HCT116 (cell line): Measurements from ENCODE around the gene STIM1. TPM values are rescaled to one million over a fixed set of nuclear protein-coding genes. Genes with fewer than 3 reads are reported as not detected.

ENCODE experiments used
- ATAC-seq: fragments of 200-7000 bp; cut with Tn5 transposase; 2 replicates; pipeline ENCODE4 v1.9.1; 2020; ENCODE audit warnings: mild to moderate bottlenecking, moderate library complexity
- BruUV-seq: library from RNA; stranded (reverse); fragments of 400-500 nt; replicated peaks from 2 replicates; lab custom pipeline; 2021; lab: Mats Ljungman, UMichigan
- CTCF ChIA-PET: fragments of 300-600 bp; sonication (Branson Sonifier 250); formaldehyde crosslinking; loops from one replicate; lab custom pipeline; 2021; ENCODE audit warnings: antibody characterized with exemption; lab: Charles Lee
- POLR2A ChIA-PET: fragments of 300-600, 350-600 bp; sonication (Branson Sonifier 250); formaldehyde crosslinking; loops from one replicate; lab custom pipeline; 2021; ENCODE audit warnings: antibody characterized with exemption; lab: Charles Lee
- RAD21 ChIA-PET, 2 experiments: fragments of 300-600 bp; sonication (Branson Sonifier 250); formaldehyde crosslinking; loops; one replicate each; lab custom pipeline; 2023; ENCODE audit warnings: low total read pairs in 2 of 2; ENCODE audit not compliant: uncharacterized antibody in 2 of 2, unreplicated experiment in 2 of 2, low non-redundant PET in 1 of 2; lab: Charles Lee
- DNase-seq: peaks from one replicate; pipeline ENCODE4 v3.0.0-alpha.2; 2010; ENCODE audit warnings: low read depth, low spot score
- H2AFZ ChIP-seq: fragments of 200-600 bp; shearing (Covaris generic), sonication (generic); 2 replicates; pipeline ENCODE4 v1.6.1; 2017; ENCODE audit warnings: low read depth, mixed run types, mixed read lengths, antibody characterized with exemption, low read length; ENCODE audit not compliant: poor library complexity, severe bottlenecking
- H3K27ac ChIP-seq: 2 replicates; pipeline ENCODE4 v1.5.1; 2012; ENCODE audit warnings: low read depth, low read length
- H3K27me3 ChIP-seq: fragments of 200-600 bp; sonication (generic); 2 replicates; pipeline ENCODE4 v1.6.1; 2016; ENCODE audit warnings: mixed run types, low read length, mixed read lengths; ENCODE audit not compliant: insufficient read depth
- H3K36me3 ChIP-seq, 2 experiments: fragments of 200-500 bp in 1 of 2; fragments of 200-600 bp in 1 of 2; sonication (Bioruptor generic) in 1 of 2; sonication (generic) in 1 of 2; 2 replicates each; pipeline versions ENCODE4 v1.5.1 to v1.6.1; 2014 to 2016; ENCODE audit warnings: low read length in 2 of 2, inconsistent platforms in 1 of 2, mixed read lengths in 1 of 2, mixed run types in 1 of 2; ENCODE audit not compliant: insufficient read depth in 2 of 2, control insufficient read depth in 1 of 2
- H3K4me1 ChIP-seq, 2 experiments: fragments of 200-600 bp in 1 of 2; sonication (generic) in 1 of 2; 2 replicates each; pipeline versions ENCODE4 v1.5.1 to v1.6.1; 2012 to 2017; ENCODE audit warnings: low read length in 2 of 2, inconsistent platforms in 1 of 2, mild to moderate bottlenecking in 1 of 2, mixed read lengths in 1 of 2, mixed run types in 1 of 2, moderate library complexity in 1 of 2; ENCODE audit not compliant: insufficient read depth in 2 of 2, control insufficient read depth in 1 of 2
- H3K4me2 ChIP-seq: fragments of 200-600 bp; sonication (generic); 2 replicates; pipeline ENCODE4 v1.6.1; 2017; ENCODE audit warnings: mixed run types, low read length, mixed read lengths
- H3K4me3 ChIP-seq, 2 experiments: fragments of 200-600 bp in 1 of 2; sonication (generic) in 1 of 2; replicated peaks in 1 of 2; 2 replicates each; pipeline ENCODE4 v1.5.1; 2011 to 2016; ENCODE audit warnings: low read length in 2 of 2, control low read depth in 1 of 2, low read depth in 1 of 2, mild to moderate bottlenecking in 1 of 2, mixed read lengths in 1 of 2, mixed run types in 1 of 2
- H3K79me2 ChIP-seq: fragments of 200-600 bp; sonication (generic); 2 replicates; pipeline ENCODE4 v1.6.1; 2017; ENCODE audit warnings: mild to moderate bottlenecking, mixed run types, low read length, moderate library complexity, mixed read lengths; ENCODE audit not compliant: insufficient read depth
- H3K9ac ChIP-seq: fragments of 200-600 bp; sonication (generic); 2 replicates; pipeline ENCODE4 v1.6.1; 2016; ENCODE audit warnings: low read length, mixed read lengths
- H3K9me2 ChIP-seq: fragments of 200-600 bp; sonication (generic), shearing (Covaris generic); 2 replicates; pipeline ENCODE4 v1.6.1; 2017; ENCODE audit warnings: mixed run types, mild to moderate bottlenecking, moderate library complexity; ENCODE audit not compliant: insufficient read depth
- H3K9me3 ChIP-seq, 2 experiments: fragments of 200-500 bp in 1 of 2; fragments of 200-600 bp in 1 of 2; sonication (Bioruptor generic) in 1 of 2; sonication (generic) in 1 of 2; 2 replicates each; pipeline ENCODE4 v1.6.1; 2014 to 2017; ENCODE audit warnings: low read length in 2 of 2, mixed read lengths in 2 of 2, inconsistent platforms in 1 of 2, low read depth in 1 of 2, mild to moderate bottlenecking in 1 of 2, mixed run types in 1 of 2, moderate library complexity in 1 of 2; ENCODE audit not compliant: control insufficient read depth in 1 of 2, insufficient read depth in 1 of 2
- H4K20me1 ChIP-seq: fragments of 200-600 bp; sonication (generic), shearing (Covaris generic); 2 replicates; pipeline ENCODE4 v1.6.1; 2017; ENCODE audit warnings: mixed run types, mild to moderate bottlenecking, moderate library complexity; ENCODE audit not compliant: insufficient read depth
- ATF3 ChIP-seq: IDR thresholded peaks from 2 replicates; pipeline ENCODE4 v1.6.1; 2012
- CBX3 ChIP-seq: IDR thresholded peaks from 2 replicates; pipeline ENCODE4 v1.6.1; 2012; ENCODE audit warnings: low read depth
- CEBPB ChIP-seq: IDR thresholded peaks from 2 replicates; pipeline ENCODE4 v1.6.1; 2012; ENCODE audit warnings: low read depth
- CTCF ChIP-seq, 3 experiments: fragments of 200-600 bp in 1 of 3; sonication (generic) in 1 of 3; IDR thresholded peaks in 2 of 3; conservative IDR thresholded peaks in 1 of 3; 2 replicates each; pipeline ENCODE4 v1.5.1; 2012 to 2017; ENCODE audit warnings: low read depth in 2 of 3, low read length in 2 of 3, antibody characterized with exemption in 1 of 3, borderline replicate concordance in 1 of 3, control low read depth in 1 of 3, mild to moderate bottlenecking in 1 of 3, mixed read lengths in 1 of 3, mixed run types in 1 of 3, moderate library complexity in 1 of 3; ENCODE audit not compliant: insufficient read depth in 1 of 3
- EGR1 ChIP-seq: IDR thresholded peaks from 2 replicates; pipeline ENCODE4 v1.6.1; 2012; ENCODE audit warnings: low read depth
- ELF1 ChIP-seq: IDR thresholded peaks from 2 replicates; pipeline ENCODE4 v1.6.1; 2012; ENCODE audit warnings: low read depth, borderline replicate concordance
- EZH2 ChIP-seq: fragments of 200-600 bp; sonication (generic); IDR thresholded peaks from 2 replicates; pipeline ENCODE4 v1.6.1; 2017; ENCODE audit warnings: antibody characterized with exemption, mixed run types
- EZH2phosphoT487 ChIP-seq: fragments of 200-600 bp; IDR thresholded peaks from 2 replicates; pipeline ENCODE4 v1.6.1; 2018; ENCODE audit warnings: antibody characterized with exemption, borderline replicate concordance
- MAX ChIP-seq: IDR thresholded peaks from 2 replicates; pipeline ENCODE4 v1.6.1; 2012
- POLR2A ChIP-seq: IDR thresholded peaks from 2 replicates; pipeline ENCODE4 v1.7.0; 2011; ENCODE audit warnings: borderline replicate concordance; ENCODE audit not compliant: insufficient read depth, insufficient read length; ENCODE audit errors: extremely low read depth
- POLR2AphosphoS5 ChIP-seq: IDR thresholded peaks from 2 replicates; pipeline ENCODE4 v1.6.1; 2011; ENCODE audit warnings: mild to moderate bottlenecking, low read depth, low read length, moderate library complexity
- SIN3A ChIP-seq: IDR thresholded peaks from 2 replicates; pipeline ENCODE4 v1.6.1; 2012; ENCODE audit warnings: low read depth
- SP1 ChIP-seq: IDR thresholded peaks from 2 replicates; pipeline ENCODE4 v1.6.1; 2012; ENCODE audit warnings: low read depth
- SRF ChIP-seq: IDR thresholded peaks from 2 replicates; pipeline ENCODE4 v1.6.1; 2012; ENCODE audit warnings: low read depth
- YY1 ChIP-seq: IDR thresholded peaks from 2 replicates; pipeline ENCODE4 v1.6.1; 2011; ENCODE audit warnings: low read length, low read depth, moderate library complexity, mild to moderate bottlenecking; ENCODE audit not compliant: insufficient replicate concordance; ENCODE audit errors: extremely low read depth
- ZFX ChIP-seq: fragments of 450-650 bp; IDR thresholded peaks from 2 replicates; pipeline ENCODE4 v1.6.1; 2017
- ZNF274 ChIP-seq: fragments of 200-500 bp; sonication (Bioruptor generic); IDR thresholded peaks from 2 replicates; pipeline ENCODE4 v1.6.1; 2014; ENCODE audit warnings: mild to moderate bottlenecking, low read depth, low read length, inconsistent platforms
- intact Hi-C: fragments of 100-400 bp; cut with micrococcal nuclease; formaldehyde crosslinking; loops from 2 replicates; pipeline ENCODE4 v1.10.0; 2022
- total RNA-seq: library from RNA; stranded (reverse); gene quantifications from one replicate; pipeline ENCODE4 v1.2.1, GENCODE V29; 2021; ENCODE audit not compliant: unreplicated experiment
- TF ChIP-seq, protein P1 (sequence below): IDR thresholded peaks from 2 replicates; pipeline ENCODE4 v1.6.1; 2011; ENCODE audit warnings: mild to moderate bottlenecking, low read length, moderate library complexity; ENCODE audit not compliant: insufficient replicate concordance; ENCODE audit errors: extremely low read depth
- TF ChIP-seq, protein P2 (sequence below): IDR thresholded peaks from 2 replicates; pipeline ENCODE4 v1.6.1; 2012; ENCODE audit warnings: low read depth

STIM1 gene
- total RNA-seq, 1 experiment from 2014 or later, result 22.3 TPM

GRCh38 chr11:3810446-3810845 lies 45.0 kb upstream of the STIM1 start:
- BruUV-seq, result no TSS peak
- Histone ChIP-seq H4K20me1 (no peaks in the 10 kb centered on the region), H3K4me3 (no peak overlapping the region), H3K79me2 (no peaks in the 10 kb centered on the region), H3K9me3 (no peaks in the 10 kb centered on the region), H3K4me2 (no peak overlapping the region), H3K27ac (no peak overlapping the region), H2AFZ (no peak overlapping the region), H3K36me3 (no peaks in the 10 kb centered on the region; a peak in 1 of 4 replicates), H3K9me2 (no peaks in the 10 kb centered on the region), H3K9ac (no peak overlapping the region), H3K27me3 (no peaks in the 10 kb centered on the region), H3K4me1 (peaks cover 5 to 19% of the 10 kb centered on the region in 2 experiments; a peak in 3 of 4 replicates)
- DNase-seq (no peak), ATAC-seq (no peak)
- POLR2A ChIA-PET, result interaction anchor here (0.6 kb wide), 1 partner anchor 13 kb away, joined by 3 read pairs; the partner anchor contains the start of gene NUP98
- CTCF ChIA-PET, result no interaction called here
- intact Hi-C loops, result no loop called here
- TF ChIP-seq ELF1 (no peak), SRF (no peak), MAX (no peak), EZH2 (no peak), EGR1 (no peak), CTCF (IDR thresholded peaks at IDR 0.05 in 2 of 3, conservative IDR thresholded peaks at IDR 0.05 in 1 of 3; ENCODE audit: borderline replicate concordance in 1 of 3, insufficient read depth in 1 of 3, low read depth in 2 of 3, low read length in 2 of 3) (no peak), EZH2phosphoT487 (no peak), ZFX (no peak), SP1 (no peak), POLR2AphosphoS5 (no peak), CBX3 (no peak), POLR2A (no peak), SIN3A (no peak), ZNF274 (no peak), YY1 (no peak), CEBPB (no peak), ATF3 (no peak)
- TF ChIP-seq, protein P1, sequence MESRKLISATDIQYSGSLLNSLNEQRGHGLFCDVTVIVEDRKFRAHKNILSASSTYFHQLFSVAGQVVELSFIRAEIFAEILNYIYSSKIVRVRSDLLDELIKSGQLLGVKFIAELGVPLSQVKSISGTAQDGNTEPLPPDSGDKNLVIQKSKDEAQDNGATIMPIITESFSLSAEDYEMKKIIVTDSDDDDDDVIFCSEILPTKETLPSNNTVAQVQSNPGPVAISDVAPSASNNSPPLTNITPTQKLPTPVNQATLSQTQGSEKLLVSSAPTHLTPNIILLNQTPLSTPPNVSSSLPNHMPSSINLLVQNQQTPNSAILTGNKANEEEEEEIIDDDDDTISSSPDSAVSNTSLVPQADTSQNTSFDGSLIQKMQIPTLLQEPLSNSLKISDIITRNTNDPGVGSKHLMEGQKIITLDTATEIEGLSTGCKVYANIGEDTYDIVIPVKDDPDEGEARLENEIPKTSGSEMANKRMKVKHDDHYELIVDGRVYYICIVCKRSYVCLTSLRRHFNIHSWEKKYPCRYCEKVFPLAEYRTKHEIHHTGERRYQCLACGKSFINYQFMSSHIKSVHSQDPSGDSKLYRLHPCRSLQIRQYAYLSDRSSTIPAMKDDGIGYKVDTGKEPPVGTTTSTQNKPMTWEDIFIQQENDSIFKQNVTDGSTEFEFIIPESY, result no peak
- TF ChIP-seq, protein P2, sequence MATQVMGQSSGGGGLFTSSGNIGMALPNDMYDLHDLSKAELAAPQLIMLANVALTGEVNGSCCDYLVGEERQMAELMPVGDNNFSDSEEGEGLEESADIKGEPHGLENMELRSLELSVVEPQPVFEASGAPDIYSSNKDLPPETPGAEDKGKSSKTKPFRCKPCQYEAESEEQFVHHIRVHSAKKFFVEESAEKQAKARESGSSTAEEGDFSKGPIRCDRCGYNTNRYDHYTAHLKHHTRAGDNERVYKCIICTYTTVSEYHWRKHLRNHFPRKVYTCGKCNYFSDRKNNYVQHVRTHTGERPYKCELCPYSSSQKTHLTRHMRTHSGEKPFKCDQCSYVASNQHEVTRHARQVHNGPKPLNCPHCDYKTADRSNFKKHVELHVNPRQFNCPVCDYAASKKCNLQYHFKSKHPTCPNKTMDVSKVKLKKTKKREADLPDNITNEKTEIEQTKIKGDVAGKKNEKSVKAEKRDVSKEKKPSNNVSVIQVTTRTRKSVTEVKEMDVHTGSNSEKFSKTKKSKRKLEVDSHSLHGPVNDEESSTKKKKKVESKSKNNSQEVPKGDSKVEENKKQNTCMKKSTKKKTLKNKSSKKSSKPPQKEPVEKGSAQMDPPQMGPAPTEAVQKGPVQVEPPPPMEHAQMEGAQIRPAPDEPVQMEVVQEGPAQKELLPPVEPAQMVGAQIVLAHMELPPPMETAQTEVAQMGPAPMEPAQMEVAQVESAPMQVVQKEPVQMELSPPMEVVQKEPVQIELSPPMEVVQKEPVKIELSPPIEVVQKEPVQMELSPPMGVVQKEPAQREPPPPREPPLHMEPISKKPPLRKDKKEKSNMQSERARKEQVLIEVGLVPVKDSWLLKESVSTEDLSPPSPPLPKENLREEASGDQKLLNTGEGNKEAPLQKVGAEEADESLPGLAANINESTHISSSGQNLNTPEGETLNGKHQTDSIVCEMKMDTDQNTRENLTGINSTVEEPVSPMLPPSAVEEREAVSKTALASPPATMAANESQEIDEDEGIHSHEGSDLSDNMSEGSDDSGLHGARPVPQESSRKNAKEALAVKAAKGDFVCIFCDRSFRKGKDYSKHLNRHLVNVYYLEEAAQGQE, result no peak
- RAD21 ChIA-PET, result no interaction called here
